ENCODE data around the gene APOL3.

- TF ChIP-seq EZH2 (IDR thresholded peaks at IDR 0.05; ENCODE audit: low read length, unreplicated experiment) (no peak), CTCF (conservative IDR thresholded peaks at IDR 0.05; ENCODE audit: low read depth, low read length) (no peak)
Measured at GRCh38 chr22:36116127-36116526, 44.4 kb downstream of the APOL3 start.
